Muscle of leg (tissue), 11 donors: ENCODE results near the gene PSG6. TPM values are rescaled to one million over a fixed set of nuclear protein-coding genes. Genes with fewer than 3 reads are reported as not detected.
"Not testable (repeated sequence)": the region's sequence is repeated elsewhere in the genome, so short reads cannot be mapped to it uniquely, and the experiment has no call there.

Source experiments
- DNase-seq: peaks from one replicate; pipeline ENCODE4 v3.0.0; 2013
- H3K27ac ChIP-seq: one replicate; pipeline ENCODE4 v1.5.1; 2013; ENCODE audit warnings: mild to moderate bottlenecking, low read length, control low read depth
- H3K27me3 ChIP-seq: one replicate; pipeline ENCODE4 v1.6.1; 2013; ENCODE audit warnings: low read length; ENCODE audit not compliant: control insufficient read depth, insufficient read depth
- H3K36me3 ChIP-seq: one replicate; pipeline ENCODE4 v1.6.1; 2013; ENCODE audit warnings: low read length; ENCODE audit not compliant: control insufficient read depth, insufficient read depth
- H3K4me1 ChIP-seq: one replicate; pipeline ENCODE4 v1.6.1; 2013; ENCODE audit warnings: low read length; ENCODE audit not compliant: control insufficient read depth, insufficient read depth
- H3K4me3 ChIP-seq: one replicate; pipeline ENCODE4 v1.5.1; 2013; ENCODE audit warnings: low read length, control low read depth
- H3K9me3 ChIP-seq: replicated peaks from 2 replicates; pipeline ENCODE4 v1.6.1; 2013; ENCODE audit warnings: low read depth, low read length; ENCODE audit not compliant: control insufficient read depth
- WGBS: methylation state at CpG from one replicate; pipeline ENCODE4 v1.1.5; 2013; ENCODE audit warnings: missing lambda C conversion rate; ENCODE audit not compliant: insufficient coverage; 5-methylcytosine and 5-hydroxymethylcytosine counted together
- polyA plus RNA-seq, 8 donors: library from polyadenylated mRNA; unstranded; fragments of 120-200 nt; gene quantifications; one replicate each; pipeline versions ENCODE4 v1.2.1 to v1.2.3, GENCODE V29; 2013; ENCODE audit warnings: inconsistent platforms in 1 of 8, low replicate concordance in 1 of 8; ENCODE audit not compliant: insufficient read length in 8 of 8, insufficient read depth in 1 of 8
- total RNA-seq: library from RNA; stranded (reverse); fragments of 120-200 nt; gene quantifications from one replicate; pipeline ENCODE4 v1.2.4, GENCODE V29; 2013

Gene PSG6
- total and polyA plus RNA-seq, 9 donors: 0.12 to 0.53 (median 0.20) TPM; not detected in 5

- DNase-seq, H3K4me3 ChIP-seq, H3K9me3 ChIP-seq, H3K4me1 ChIP-seq, H3K36me3 ChIP-seq, H3K27ac ChIP-seq, H3K27me3 ChIP-seq: not testable (repeated sequence)
- WGBS: 54% methylated on average over 2 of the region's 5 CpGs
Measured at GRCh38 chr19:42913516-42913915, 4.2 kb downstream of the PSG6 start.

- H3K27me3 ChIP-seq, H3K36me3 ChIP-seq, H3K9me3 ChIP-seq, DNase-seq, H3K4me1 ChIP-seq, H3K27ac ChIP-seq, H3K4me3 ChIP-seq: not testable (repeated sequence)
- WGBS: 100% methylated on average over 2 of the region's 4 CpGs
Measured at GRCh38 chr19:42912941-42913340, 4.8 kb downstream of the PSG6 start.

GRCh38 chr19:42911731-42912130 is 6.0 kb downstream of the PSG6 start:
- not testable (repeated sequence) for H3K27ac ChIP-seq, H3K4me1 ChIP-seq
- no CpG with 5 or more reads among the region's 5 CpGs for WGBS

GRCh38 chr19:42906162-42906561 is 11.5 kb downstream of the PSG6 start:
- not testable (repeated sequence) for H3K27me3 ChIP-seq, H3K4me3 ChIP-seq, H3K9me3 ChIP-seq, H3K27ac ChIP-seq, DNase-seq, H3K4me1 ChIP-seq, H3K36me3 ChIP-seq
- WGBS: 65% methylated on average over 3 of the region's 5 CpGs

More at GRCh38 chr19:42911731-42912130, 6.0 kb downstream of the PSG6 start:
- not testable (repeated sequence) for H3K9me3 ChIP-seq, H3K27me3 ChIP-seq, H3K4me3 ChIP-seq, DNase-seq, H3K36me3 ChIP-seq

- not testable (repeated sequence) for H3K27ac ChIP-seq, DNase-seq, H3K4me3 ChIP-seq, H3K36me3 ChIP-seq, H3K9me3 ChIP-seq, H3K27me3 ChIP-seq, H3K4me1 ChIP-seq
- 92% methylated on average over 2 of the region's 4 CpGs for WGBS
Measured at GRCh38 chr19:42900561-42900960, 17.1 kb downstream of the PSG6 start.

- not testable (repeated sequence) for H3K4me1 ChIP-seq, H3K27ac ChIP-seq, DNase-seq, H3K9me3 ChIP-seq, H3K36me3 ChIP-seq, H3K27me3 ChIP-seq, H3K4me3 ChIP-seq
- 89% methylated on average over 9 of the region's 12 CpGs for WGBS
Measured at GRCh38 chr19:42899674-42900073, 18.0 kb downstream of the PSG6 start.

- no CpG with 5 or more reads among the region's 1 CpG for WGBS
- not testable (repeated sequence) for H3K27me3 ChIP-seq, DNase-seq, H3K36me3 ChIP-seq, H3K27ac ChIP-seq, H3K4me1 ChIP-seq, H3K4me3 ChIP-seq, H3K9me3 ChIP-seq
Measured at GRCh38 chr19:42899110-42899509, 18.6 kb downstream of the PSG6 start.

- WGBS: no CpG with 5 or more reads among the region's 1 CpG
- not testable (repeated sequence) for H3K9me3 ChIP-seq, H3K4me3 ChIP-seq, H3K36me3 ChIP-seq, DNase-seq, H3K27me3 ChIP-seq, H3K4me1 ChIP-seq, H3K27ac ChIP-seq
Measured at GRCh38 chr19:42898656-42899055, 19.0 kb downstream of the PSG6 start.

- not testable (repeated sequence) for H3K27ac ChIP-seq, DNase-seq, H3K4me3 ChIP-seq, H3K4me1 ChIP-seq, H3K36me3 ChIP-seq, H3K27me3 ChIP-seq, H3K9me3 ChIP-seq
- no CpG with 5 or more reads among the region's 1 CpG for WGBS
Measured at GRCh38 chr19:42897729-42898128, 20.0 kb downstream of the PSG6 start.

- not testable (repeated sequence) for H3K27ac ChIP-seq, H3K4me3 ChIP-seq, H3K27me3 ChIP-seq, H3K36me3 ChIP-seq, DNase-seq, H3K9me3 ChIP-seq, H3K4me1 ChIP-seq
- 69% methylated on average over 3 of the region's 7 CpGs for WGBS
Measured at GRCh38 chr19:42890446-42890845, 27.2 kb downstream of the PSG6 start.

- not testable (repeated sequence) for DNase-seq, H3K36me3 ChIP-seq, H3K4me3 ChIP-seq, H3K27me3 ChIP-seq, H3K4me1 ChIP-seq, H3K27ac ChIP-seq, H3K9me3 ChIP-seq
Measured at GRCh38 chr19:42887876-42888445, 29.7 kb downstream of the PSG6 start.
